GM15510 (cell line): ENCODE results near the gene MDFIC.

Experiments
- POLR2A ChIP-seq: IDR thresholded peaks from 3 replicates; pipeline ENCODE4 v1.6.1; 2011; ENCODE audit warnings: borderline replicate concordance; ENCODE audit not compliant: insufficient read length; ENCODE audit errors: extremely low read depth

The MDFIC gene

DNA sequence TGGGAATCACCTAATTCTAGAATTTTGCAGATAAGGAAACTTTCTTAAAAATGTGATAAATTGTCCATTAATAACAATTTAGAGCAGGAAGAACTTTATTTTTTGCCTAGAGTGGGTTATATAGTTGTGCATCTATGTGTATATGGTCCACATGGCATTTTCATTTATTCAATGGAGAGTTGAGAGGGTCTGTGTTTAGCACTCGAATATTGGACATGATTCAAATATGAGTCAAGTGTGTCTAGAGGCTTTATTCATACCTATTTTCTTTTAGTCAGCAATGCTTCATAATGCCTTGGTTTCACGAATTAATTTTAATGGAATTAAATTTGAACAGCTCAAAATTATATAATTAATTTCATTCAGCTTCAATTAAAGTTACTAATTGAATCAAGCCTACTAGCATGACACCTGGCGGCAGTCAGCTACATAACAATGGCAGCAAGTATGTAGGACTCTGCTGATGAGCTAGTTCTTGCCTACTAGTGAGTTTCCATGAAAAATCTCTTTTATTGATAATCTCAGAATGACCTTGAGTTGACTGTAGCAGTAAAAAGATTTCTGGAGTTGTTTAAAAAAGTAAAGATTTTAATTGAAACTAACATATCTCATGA lies 17.7 kb downstream of the MDFIC start:
- TF ChIP-seq POLR2A, result no peak

DNA sequence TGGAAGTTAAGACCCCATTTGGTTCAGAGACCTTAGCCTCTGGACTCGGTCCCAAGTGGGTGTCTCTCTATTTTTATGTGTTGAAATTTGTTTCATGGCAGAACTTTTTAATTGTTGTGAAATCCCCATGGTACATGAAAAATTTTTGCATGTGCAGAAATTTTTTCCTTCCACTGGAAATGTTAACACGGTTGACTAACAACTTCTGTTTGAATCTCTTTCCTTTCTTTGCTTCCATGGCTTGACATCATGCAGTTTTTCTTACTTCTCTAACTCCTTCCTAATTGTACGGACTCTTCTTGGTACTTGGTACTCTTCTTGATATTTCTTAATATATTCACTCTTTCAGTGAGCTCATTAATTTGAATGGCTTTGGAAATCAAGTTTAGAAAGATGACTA lies 18.3 kb downstream of the MDFIC start:
- TF ChIP-seq POLR2A, result no peak

DNA sequence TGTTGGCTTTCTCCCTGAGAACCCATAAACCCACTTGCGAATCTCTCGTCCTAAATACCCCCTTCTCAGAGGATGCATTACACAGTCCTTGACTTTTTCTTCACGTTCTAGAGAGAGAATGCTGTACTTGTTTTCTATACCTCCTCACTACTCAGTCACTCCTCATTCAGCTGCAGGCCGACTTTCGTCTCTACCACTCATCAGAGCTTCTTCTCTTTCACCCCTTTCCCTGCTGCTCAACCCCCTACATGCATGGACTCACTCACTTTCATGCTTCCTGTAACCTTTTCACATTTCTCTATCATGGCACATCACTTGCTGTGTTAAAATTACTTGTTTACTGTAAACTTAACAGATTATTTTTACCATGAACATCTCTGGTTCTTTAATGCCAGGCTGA lies 19.8 kb downstream of the MDFIC start:
- no peak for TF ChIP-seq POLR2A

GRCh38 chr7:114942446-114943175 lies 20.7 kb downstream of the MDFIC start:
- TF ChIP-seq POLR2A, result no peak

GRCh38 chr7:114943530-114943929 lies 21.6 kb downstream of the MDFIC start:
- no peak for TF ChIP-seq POLR2A

DNA sequence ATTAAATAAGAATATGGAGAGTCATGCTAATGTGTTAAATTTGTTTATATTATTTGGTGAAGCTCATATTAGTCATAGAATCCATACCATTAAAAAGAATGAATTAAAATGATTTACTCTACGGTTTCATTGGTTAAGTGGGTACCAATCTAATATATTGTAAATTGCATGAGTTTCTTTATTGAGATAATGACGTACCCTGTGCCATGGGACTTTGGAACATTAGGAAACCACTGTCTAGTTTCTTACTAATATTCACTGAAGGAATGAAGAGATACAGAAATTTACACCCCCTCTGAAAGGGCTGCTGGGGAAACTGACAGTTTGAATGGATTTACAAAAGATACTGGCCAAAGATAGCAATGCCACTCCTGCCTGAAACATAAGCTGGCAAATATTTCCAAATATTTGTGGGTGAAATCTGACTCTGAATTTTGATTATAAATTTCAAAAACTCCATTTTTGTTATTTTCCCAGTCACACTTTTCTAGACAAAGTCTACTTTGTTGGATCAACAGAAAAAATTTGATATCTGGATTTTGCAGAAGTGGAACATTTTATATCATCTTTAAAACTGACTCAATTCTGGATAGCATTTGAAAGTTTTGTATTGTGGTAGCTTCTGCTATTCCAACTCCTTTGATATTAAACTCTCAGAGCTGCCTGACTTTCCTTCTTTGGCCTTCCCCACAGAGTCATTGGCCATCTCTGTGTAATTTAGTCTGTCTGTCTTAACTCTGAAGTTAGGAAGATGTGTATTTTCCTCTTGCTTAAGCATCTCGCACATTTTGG lies 22.3 kb downstream of the MDFIC start:
- no peak for TF ChIP-seq POLR2A

DNA sequence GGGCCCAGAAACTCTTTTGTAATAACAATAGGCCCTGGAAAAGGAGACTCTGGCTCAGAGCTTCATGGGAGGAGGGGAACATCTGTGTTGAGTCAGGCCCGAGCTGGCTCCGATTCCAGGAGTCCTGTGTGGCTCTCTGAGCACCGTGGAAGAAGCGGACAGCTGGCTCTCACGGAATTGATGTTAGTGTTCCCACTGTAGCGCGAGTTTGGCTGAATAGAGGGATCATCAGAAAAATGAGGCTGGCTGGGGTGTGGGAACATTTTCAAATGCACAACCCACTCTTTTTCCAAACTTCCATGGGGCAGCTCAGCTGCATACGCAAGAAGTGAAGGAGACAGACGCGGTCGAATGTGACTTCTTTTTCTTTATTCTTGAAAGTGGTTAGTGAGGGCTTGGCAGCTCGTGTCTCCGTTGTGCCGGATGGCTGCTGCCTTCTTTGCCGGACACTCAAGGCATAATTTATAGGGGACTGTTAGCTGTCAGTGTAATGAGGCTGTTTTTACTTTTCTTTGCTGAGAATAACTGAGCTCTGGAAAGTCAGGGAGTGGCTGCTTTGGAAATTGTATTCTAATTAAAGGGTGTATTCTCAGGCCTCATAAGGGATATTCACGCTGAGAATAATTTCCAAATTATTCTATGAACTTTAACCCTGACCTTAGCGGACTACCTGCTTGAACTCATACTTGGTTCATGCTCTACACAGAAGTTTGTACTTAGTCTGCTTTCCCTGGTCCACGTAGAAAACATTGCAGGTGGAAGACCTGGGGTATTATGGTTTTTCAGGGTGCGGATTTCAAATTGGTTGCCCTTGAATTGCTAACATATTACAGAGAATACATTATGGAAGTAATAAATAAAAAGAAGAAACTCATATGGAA lies 23.1 kb downstream of the MDFIC start:
- no peak for TF ChIP-seq POLR2A

DNA sequence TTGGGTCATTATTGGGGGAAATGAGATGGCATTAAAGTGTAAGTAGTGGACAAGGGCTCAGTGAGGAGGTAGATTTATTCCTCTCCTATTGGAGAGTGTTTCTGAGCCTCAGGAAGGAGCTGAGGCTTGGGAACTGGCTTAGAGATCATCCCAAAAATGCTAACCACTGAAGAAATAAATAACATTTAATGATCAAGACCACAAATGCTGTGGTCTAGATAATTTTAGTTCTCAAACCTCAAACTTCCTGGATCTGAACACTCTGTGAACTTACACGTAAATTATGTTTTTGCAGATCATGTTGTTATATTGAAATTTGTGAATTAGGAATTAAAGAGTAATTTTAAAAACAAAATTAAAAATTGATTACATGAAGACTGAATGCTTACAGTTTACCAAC lies 27.3 kb downstream of the MDFIC start:
- TF ChIP-seq POLR2A, result no peak

DNA sequence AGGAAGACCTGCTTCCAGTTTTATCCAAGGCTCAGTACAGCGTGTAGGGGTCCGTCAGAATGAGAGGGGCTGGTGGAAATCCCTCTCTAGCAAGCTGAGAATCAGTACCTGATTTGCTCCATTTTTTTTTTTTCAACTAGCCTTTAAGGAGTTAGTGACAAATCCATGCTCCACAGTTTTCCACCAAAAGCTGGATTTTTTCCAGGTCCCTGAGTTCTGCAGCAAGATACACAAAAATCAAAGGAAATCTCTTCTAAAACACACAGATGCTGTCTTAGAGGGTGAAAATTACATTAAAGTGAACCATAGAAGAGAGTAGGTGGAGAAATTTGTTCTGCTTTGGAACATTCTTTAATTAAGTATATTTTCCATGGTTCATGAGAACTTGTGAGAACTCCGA lies 30.4 kb downstream of the MDFIC start:
- TF ChIP-seq POLR2A, result no peak

DNA sequence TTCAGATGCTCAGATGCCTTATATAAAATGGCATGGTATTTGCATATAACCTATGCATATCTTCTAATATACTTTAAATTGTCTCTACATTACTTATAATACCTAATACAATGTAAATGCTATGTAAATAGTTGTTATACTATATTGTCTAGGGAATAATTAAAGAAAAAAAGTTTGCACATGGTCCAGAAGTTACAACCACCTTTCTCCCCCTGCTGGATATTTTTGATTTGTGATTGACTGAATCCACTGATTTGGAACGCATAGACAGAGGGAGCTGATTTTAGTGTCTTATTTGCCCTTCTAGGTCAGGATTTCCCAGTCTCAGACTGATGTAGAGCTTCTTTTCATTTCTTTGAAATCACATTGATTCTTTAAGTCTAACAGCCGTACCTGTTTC lies 31.8 kb downstream of the MDFIC start:
- no peak for TF ChIP-seq POLR2A

- TF ChIP-seq POLR2A, result no peak
Measured at GRCh38 chr7:114956702-114957101, 34.8 kb downstream of the MDFIC start.

DNA sequence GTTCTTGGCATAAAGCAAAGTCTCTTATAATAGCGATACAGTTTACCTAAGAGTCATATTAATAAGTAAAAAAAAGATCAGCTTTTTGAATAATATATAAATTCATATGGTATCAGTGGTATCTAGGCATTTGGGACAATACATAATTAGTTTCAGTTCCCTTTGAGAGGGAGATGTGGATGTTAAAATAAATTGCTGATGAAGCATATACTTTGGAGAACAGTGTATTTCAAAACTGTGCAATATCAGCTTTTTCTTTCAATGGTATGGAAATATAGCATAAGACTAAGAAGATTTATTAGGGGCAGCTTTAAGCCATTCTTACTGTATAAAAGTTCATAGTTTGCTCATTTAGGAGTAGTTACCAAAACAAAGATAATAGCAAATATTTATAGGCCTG lies 35.5 kb downstream of the MDFIC start:
- no peak for TF ChIP-seq POLR2A

DNA sequence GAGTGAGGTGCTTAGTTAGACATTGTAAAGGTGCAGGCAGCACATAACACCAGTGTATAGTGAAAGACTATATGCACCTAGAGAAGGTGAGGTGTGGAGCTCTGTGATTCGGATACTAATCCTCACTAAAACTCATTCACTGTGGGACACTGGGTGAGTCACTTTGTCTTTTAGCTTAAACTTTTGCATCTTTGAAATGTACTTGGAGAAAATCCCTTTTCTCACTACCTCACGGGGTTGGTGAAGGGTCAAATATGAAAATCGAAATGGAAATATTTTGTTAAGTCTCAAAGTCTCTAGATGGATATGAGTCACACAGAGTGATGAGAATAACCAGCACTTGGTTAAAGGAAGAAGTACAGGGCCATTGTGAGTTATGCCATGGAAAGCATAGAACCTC lies 38.0 kb downstream of the MDFIC start:
- no peak for TF ChIP-seq POLR2A

- no peak for TF ChIP-seq POLR2A
Measured at GRCh38 chr7:114962441-114962840, 40.5 kb downstream of the MDFIC start.

DNA sequence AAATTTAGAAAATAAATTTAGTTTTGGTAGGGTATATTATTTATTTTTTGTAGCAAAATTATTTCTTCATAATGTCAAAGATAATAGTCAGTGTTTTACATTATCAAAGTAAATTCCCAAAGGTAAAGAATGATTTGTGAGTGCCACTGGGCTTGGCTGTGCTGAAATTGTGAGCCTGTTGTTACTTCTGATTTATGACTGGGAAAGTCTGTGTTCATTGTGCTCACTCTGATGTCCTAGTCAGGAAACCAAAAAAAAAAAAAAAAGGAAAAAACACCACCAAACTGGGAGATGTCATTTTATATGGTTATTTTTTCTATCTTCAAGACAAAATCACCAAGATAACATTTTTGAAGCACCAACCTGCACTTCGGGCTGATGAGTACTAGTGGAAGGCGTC lies 44.3 kb downstream of the MDFIC start:
- TF ChIP-seq POLR2A, result no peak

DNA sequence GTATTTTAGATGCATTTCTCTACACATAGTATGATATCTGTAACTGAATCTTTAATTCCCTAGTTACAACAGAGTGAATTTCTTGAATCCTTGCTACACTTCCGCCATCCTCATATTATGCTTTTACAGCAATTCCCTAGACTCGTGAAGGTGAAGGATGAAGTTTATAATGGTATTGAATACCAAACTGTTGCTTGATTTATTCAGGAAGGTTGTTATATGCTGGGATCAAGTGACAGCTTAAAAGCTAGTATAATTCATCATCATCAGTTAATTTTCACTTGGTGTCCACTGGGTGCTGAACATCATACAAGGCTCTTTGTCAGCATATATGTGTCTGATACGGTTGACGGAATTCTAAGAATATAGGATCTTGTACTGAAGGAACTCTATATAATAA lies 47.2 kb downstream of the MDFIC start:
- no peak for TF ChIP-seq POLR2A

DNA sequence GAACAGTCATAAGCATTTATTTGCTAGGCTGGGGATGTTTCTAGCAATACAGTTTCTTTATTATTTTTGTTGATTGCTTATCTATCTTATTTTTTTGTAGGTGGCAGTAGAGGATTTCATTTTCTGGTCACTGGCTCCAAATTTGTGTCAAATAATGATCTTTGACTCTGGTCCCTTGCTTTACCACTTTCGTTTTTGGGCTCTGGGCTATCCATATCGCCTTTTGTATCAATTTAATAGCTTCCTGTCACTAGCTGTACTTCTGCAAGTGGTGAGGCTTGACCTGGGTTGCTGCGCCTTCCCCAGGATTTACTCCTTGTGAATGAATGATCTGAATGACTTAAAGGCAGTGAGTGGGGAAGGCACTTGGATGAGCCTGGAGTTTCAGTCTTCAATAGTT lies 48.4 kb downstream of the MDFIC start:
- no peak for TF ChIP-seq POLR2A
